Keratinocyte (primary cell): ENCODE data around the gene CCL25. TPM values are rescaled to one million over a fixed set of nuclear protein-coding genes. Genes with fewer than 3 reads are reported as not detected.

ENCODE experiments used
- DNase-seq: peaks from one replicate; pipeline ENCODE4 v3.0.0-alpha.2; 2011; ENCODE audit warnings: low read depth, missing footprints, low spot score
- FAIRE-seq: peaks from 2 replicates; lab custom pipeline; 2011; peaks lifted over from hg19 to GRCh38; lab: Jason Lieb, UNC
- H2AFZ ChIP-seq: 2 replicates; pipeline ENCODE4 v1.6.0; 2012; ENCODE audit warnings: low read length, control low read depth, inconsistent platforms; ENCODE audit not compliant: control insufficient read depth
- H3K27ac ChIP-seq: 2 replicates; pipeline ENCODE4 v1.5.1; 2011; ENCODE audit warnings: low read length; ENCODE audit not compliant: control insufficient read depth, insufficient read depth
- H3K27me3 ChIP-seq: 3 replicates; pipeline ENCODE4 v1.6.0; 2011; ENCODE audit warnings: low read length; ENCODE audit not compliant: control insufficient read depth, insufficient read depth; ENCODE audit errors: extremely low read depth
- H3K36me3 ChIP-seq, 2 experiments: 2 replicates in 1 of 2; 3 replicates in 1 of 2; pipeline ENCODE4 v1.5.1; 2011; ENCODE audit warnings: low read length in 2 of 2, mild to moderate bottlenecking in 1 of 2; ENCODE audit not compliant: control insufficient read depth in 2 of 2, insufficient read depth in 2 of 2; ENCODE audit errors: extremely low read depth in 1 of 2
- H3K4me1 ChIP-seq: 3 replicates; pipeline ENCODE4 v1.5.1; 2011; ENCODE audit warnings: low read length; ENCODE audit not compliant: control insufficient read depth, insufficient read depth; ENCODE audit errors: extremely low read depth
- H3K4me2 ChIP-seq: 3 replicates; pipeline ENCODE4 v1.6.0; 2011; ENCODE audit warnings: low read depth, low read length; ENCODE audit not compliant: control insufficient read depth, insufficient read depth; ENCODE audit errors: extremely low read depth
- H3K4me3 ChIP-seq, 3 experiments: fragments of 200-600 bp in 1 of 3; sonication (generic) in 1 of 3; 2 replicates in 2 of 3; 3 replicates in 1 of 3; pipeline ENCODE4 v1.5.1; 2011 to 2016; ENCODE audit warnings: low read length in 3 of 3, mild to moderate bottlenecking in 3 of 3, control low read depth in 2 of 3, inconsistent platforms in 1 of 3, low read depth in 1 of 3, mixed read lengths in 1 of 3, mixed run types in 1 of 3, moderate library complexity in 1 of 3; ENCODE audit not compliant: control insufficient read depth in 2 of 3, insufficient read depth in 2 of 3; ENCODE audit errors: extremely low read depth in 1 of 3
- H3K79me2 ChIP-seq: 2 replicates; pipeline ENCODE4 v1.6.0; 2012; ENCODE audit warnings: low read length; ENCODE audit not compliant: control insufficient read depth, insufficient read depth
- H3K9ac ChIP-seq: 3 replicates; pipeline ENCODE4 v1.6.0; 2011; ENCODE audit warnings: low read length; ENCODE audit not compliant: control insufficient read depth, insufficient read depth; ENCODE audit errors: extremely low read depth
- H3K9me1 ChIP-seq: 3 replicates; pipeline ENCODE4 v1.6.0; 2011; ENCODE audit warnings: low read length; ENCODE audit not compliant: control insufficient read depth, insufficient read depth; ENCODE audit errors: extremely low read depth
- H3K9me3 ChIP-seq: 2 replicates; pipeline ENCODE4 v1.5.1; 2012; ENCODE audit warnings: low read depth, low read length; ENCODE audit not compliant: control insufficient read depth
- H4K20me1 ChIP-seq: 3 replicates; pipeline ENCODE4 v1.6.0; 2011; ENCODE audit warnings: low read length; ENCODE audit not compliant: control insufficient read depth, insufficient read depth; ENCODE audit errors: extremely low read depth
- EZH2 ChIP-seq: IDR thresholded peaks from one replicate; pipeline ENCODE4 v1.6.1; 2012; ENCODE audit warnings: inconsistent platforms, mild to moderate bottlenecking, low read length, moderate library complexity
- dilution Hi-C: fragments of 300-500 bp; cut with MboI; formaldehyde crosslinking; loops from one replicate; pipeline ENCODE4 v1.7.0; 2020; ENCODE audit warnings: low sequenced_read_pairs; ENCODE audit not compliant: extremely low pct_ligation_motif_present
- polyA plus RNA-seq, 5 experiments: library from polyadenylated mRNA; depleted of rRNA in 3 of 5; stranded (reverse) in 3 of 5; stranded (forward) in 1 of 5; unstranded in 1 of 5; fragments of >200 nt; gene quantifications; 1 replicate in 1 of 5; 2 replicates in 3 of 5; 3 replicates in 1 of 5; pipeline versions ENCODE4 v1.2.1 to v1.2.3, GENCODE V29; 2011 to 2012; ENCODE audit warnings: missing spikeins in 2 of 5, low read depth in 1 of 5, low replicate concordance in 1 of 5
- TF ChIP-seq, protein P1 (sequence below), 3 experiments: IDR thresholded peaks in 1 of 3; conservative IDR thresholded peaks in 1 of 3; optimal IDR thresholded peaks in 1 of 3; 2 replicates in 2 of 3; 3 replicates in 1 of 3; pipeline versions ENCODE3 to v1.5.1; 2011; ENCODE audit warnings: low read length in 3 of 3, mild to moderate bottlenecking in 3 of 3, moderate library complexity in 2 of 3, control low read depth in 1 of 3, inconsistent platforms in 1 of 3; ENCODE audit not compliant: insufficient read depth in 2 of 3; ENCODE audit errors: extremely low read depth in 1 of 3

The CCL25 gene
- polyA plus RNA-seq, 1 donor (not counting 4 experiments of a cell fraction or from before 2014, with no cell fraction given) = not detected

DNA sequence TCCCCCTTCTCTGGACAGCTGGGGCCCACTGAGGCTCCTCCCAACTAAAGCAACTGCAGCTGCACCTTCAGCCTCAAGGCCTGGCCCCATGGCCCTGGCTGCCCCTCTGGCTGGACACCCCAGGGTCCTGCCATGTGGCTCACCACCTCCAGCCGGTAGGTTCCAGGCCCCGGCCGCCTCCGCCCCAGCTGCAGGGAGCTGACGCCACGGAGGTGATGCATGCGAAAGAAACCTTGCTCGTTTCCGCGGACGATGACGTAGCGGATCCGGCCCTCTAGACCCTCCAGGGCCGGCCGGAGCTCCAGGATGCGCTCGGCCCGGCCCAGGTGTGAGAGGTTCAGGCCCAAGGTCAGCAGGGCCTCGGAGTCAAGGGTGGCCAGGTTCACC is 13.3 kb downstream of the CCL25 start:
- no peak for TF ChIP-seq EZH2
- TF ChIP-seq, protein P1, sequence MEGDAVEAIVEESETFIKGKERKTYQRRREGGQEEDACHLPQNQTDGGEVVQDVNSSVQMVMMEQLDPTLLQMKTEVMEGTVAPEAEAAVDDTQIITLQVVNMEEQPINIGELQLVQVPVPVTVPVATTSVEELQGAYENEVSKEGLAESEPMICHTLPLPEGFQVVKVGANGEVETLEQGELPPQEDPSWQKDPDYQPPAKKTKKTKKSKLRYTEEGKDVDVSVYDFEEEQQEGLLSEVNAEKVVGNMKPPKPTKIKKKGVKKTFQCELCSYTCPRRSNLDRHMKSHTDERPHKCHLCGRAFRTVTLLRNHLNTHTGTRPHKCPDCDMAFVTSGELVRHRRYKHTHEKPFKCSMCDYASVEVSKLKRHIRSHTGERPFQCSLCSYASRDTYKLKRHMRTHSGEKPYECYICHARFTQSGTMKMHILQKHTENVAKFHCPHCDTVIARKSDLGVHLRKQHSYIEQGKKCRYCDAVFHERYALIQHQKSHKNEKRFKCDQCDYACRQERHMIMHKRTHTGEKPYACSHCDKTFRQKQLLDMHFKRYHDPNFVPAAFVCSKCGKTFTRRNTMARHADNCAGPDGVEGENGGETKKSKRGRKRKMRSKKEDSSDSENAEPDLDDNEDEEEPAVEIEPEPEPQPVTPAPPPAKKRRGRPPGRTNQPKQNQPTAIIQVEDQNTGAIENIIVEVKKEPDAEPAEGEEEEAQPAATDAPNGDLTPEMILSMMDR (optimal IDR thresholded peaks at IDR 0.05 in 1 of 3, IDR thresholded peaks at IDR 0.05 in 1 of 3, conservative IDR thresholded peaks at IDR 0.05 in 1 of 3; ENCODE audit: extremely low read depth in 1 of 3, insufficient read depth in 2 of 3, low read length in 3 of 3) = no peak
- Histone ChIP-seq H3K27me3 (no peaks in the 10 kb centered on the region), H3K36me3 (no peaks in the 10 kb centered on the region), H2AFZ (no peak overlapping the region), H3K4me2 (no peak overlapping the region), H3K79me2 (no peaks in the 10 kb centered on the region), H3K27ac (no peak overlapping the region), H4K20me1 (no peaks in the 10 kb centered on the region), H3K9ac (no peak overlapping the region), H3K4me1 (no peaks in the 10 kb centered on the region), H3K9me3 (peaks cover 3% of the 10 kb centered on the region), H3K4me3 (no peak overlapping the region), H3K9me1 (no peaks in the 10 kb centered on the region)
- dilution Hi-C loops = no loop called here
- FAIRE-seq (no peak), DNase-seq (no peak)

GRCh38 chr19:8069096-8069973 is 16.8 kb downstream of the CCL25 start:
- no peaks in the 10 kb centered on the region for H4K20me1 ChIP-seq
- H3K36me3 ChIP-seq = no peaks in the 10 kb centered on the region
- H3K4me1 ChIP-seq = no peaks in the 10 kb centered on the region
- peaks cover 8% of the 10 kb centered on the region for H3K9me3 ChIP-seq
- no peak overlapping the region for H3K4me2 ChIP-seq
- H3K27ac ChIP-seq = no peak overlapping the region
- no peak for FAIRE-seq
- H2AFZ ChIP-seq = no peak overlapping the region
- DNase-seq = no peak
- H3K79me2 ChIP-seq = no peaks in the 10 kb centered on the region
- dilution Hi-C loops = no loop called here
- H3K9me1 ChIP-seq = no peaks in the 10 kb centered on the region
- H3K9ac ChIP-seq = no peak overlapping the region
- H3K27me3 ChIP-seq = no peaks in the 10 kb centered on the region
- H3K4me3 ChIP-seq = no peak overlapping the region
- no peak for TF ChIP-seq EZH2
- TF ChIP-seq, protein P1 (optimal IDR thresholded peaks at IDR 0.05 in 1 of 3, IDR thresholded peaks at IDR 0.05 in 1 of 3, conservative IDR thresholded peaks at IDR 0.05 in 1 of 3; ENCODE audit: extremely low read depth in 1 of 3, insufficient read depth in 2 of 3, low read length in 3 of 3) = peak; percentile 61 to 69 (median 64)
